Measurements from ENCODE around the gene MAN1C1.
"Not testable (repeated sequence)": the region's sequence is repeated elsewhere in the genome, so short reads cannot be mapped to it uniquely, and the experiment has no call there.

- not testable (repeated sequence) for TF ChIP-seq EZH2 (IDR thresholded peaks at IDR 0.05; ENCODE audit: borderline replicate concordance, low read depth, low read length, severe bottlenecking); CTCF (IDR thresholded peaks at IDR 0.05; ENCODE audit: borderline replicate concordance, extremely low read depth, low read length, poor library complexity, severe bottlenecking)
These were observed 27.8 kb upstream of the MAN1C1 start for GRCh38 chr1:25588786-25589185.
